ENCODE data around the gene CNTFR. TPM values are rescaled to one million over a fixed set of nuclear protein-coding genes. Genes with fewer than 3 reads are reported as not detected.

Gene CNTFR
- total RNA-seq, 1 donor from 2014 or later: 8.6 TPM

GRCh38 chr9:34552986-34553385 lies 36.5 kb downstream of the CNTFR start:
- Mint-ChIP-seq H3K4me1 (peaks cover 25% of the 10 kb centered on the region), H3K36me3 (peaks cover 18% of the 10 kb centered on the region), H3K9me3 (no peaks in the 10 kb centered on the region), H3K4me3 (no peak overlapping the region), H3K27ac (no peak overlapping the region), H3K27me3 (ENCODE audit: insufficient read depth, low read depth) (peaks cover 6% of the 10 kb centered on the region)
- TF ChIP-seq EZH2phosphoT487 (IDR thresholded peaks at IDR 0.05): no peak
- no peaks in the 10 kb centered on the region for H3K9me3 ChIP-seq (ENCODE audit: low read depth)
- H3K4me2 ChIP-seq: no peak overlapping the region
- H3K27ac ChIP-seq: no peak overlapping the region
- no peaks in the 10 kb centered on the region for H3K79me2 ChIP-seq (ENCODE audit: low read depth)
- no peaks in the 10 kb centered on the region for H4K20me1 ChIP-seq (ENCODE audit: low read depth)
- no peaks in the 10 kb centered on the region for H3K27me3 ChIP-seq
- H3F3A ChIP-seq (ENCODE audit: low read depth): no peaks in the 10 kb centered on the region
- no peak for DNase-seq (ENCODE audit: low spot score)
- H3K9ac ChIP-seq: no peak overlapping the region
- peaks cover 5% of the 10 kb centered on the region for H3K4me1 ChIP-seq
- no peak overlapping the region for H2AFZ ChIP-seq (replicated peaks)
- H3K4me3 ChIP-seq: no peak overlapping the region
- H3K36me3 ChIP-seq: no peaks in the 10 kb centered on the region

DNA sequence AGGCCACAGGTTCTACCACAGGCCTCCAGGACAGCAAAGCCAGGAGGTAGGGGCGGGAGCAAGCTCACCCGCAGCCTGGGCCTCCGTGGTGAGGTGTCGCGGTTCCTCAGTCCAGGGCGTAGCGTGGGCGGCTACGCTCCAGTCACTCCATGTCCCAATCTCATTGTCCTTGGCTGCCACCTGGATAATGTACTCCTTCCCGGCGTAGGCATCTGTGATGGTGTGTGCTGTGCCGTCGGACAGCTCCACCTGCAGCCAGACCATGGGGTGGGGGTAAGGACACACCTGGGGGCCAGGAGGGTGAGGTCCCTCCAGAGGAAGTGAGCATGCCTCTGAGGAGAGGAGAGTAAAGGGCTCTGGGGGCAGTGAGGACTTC lies 36.9 kb downstream of the CNTFR start:
- DNase-seq (ENCODE audit: low spot score): no peak
- H3K36me3 Mint-ChIP-seq: peaks cover 18% of the 10 kb centered on the region
- Histone ChIP-seq H3K79me2 (ENCODE audit: low read depth) (no peaks in the 10 kb centered on the region), H3K4me1 (peaks cover 5% of the 10 kb centered on the region), H3K9ac (no peak overlapping the region), H3F3A (ENCODE audit: low read depth) (no peaks in the 10 kb centered on the region), H3K36me3 (no peaks in the 10 kb centered on the region), H3K4me2 (no peak overlapping the region), H3K9me3 (ENCODE audit: low read depth) (no peaks in the 10 kb centered on the region), H2AFZ (replicated peaks) (no peak overlapping the region), H4K20me1 (ENCODE audit: low read depth) (no peaks in the 10 kb centered on the region), H3K27ac (no peak overlapping the region), H3K27me3 (no peaks in the 10 kb centered on the region), H3K4me3 (no peak overlapping the region)
- no peaks in the 10 kb centered on the region for H3K9me3 Mint-ChIP-seq
- H3K4me3 Mint-ChIP-seq: no peak overlapping the region
- no peak overlapping the region for H3K27ac Mint-ChIP-seq
- TF ChIP-seq EZH2phosphoT487 (IDR thresholded peaks at IDR 0.05): no peak
- TF ChIP-seq EZH2 (IDR thresholded peaks at IDR 0.05): no peak
- TF ChIP-seq, protein P1, sequence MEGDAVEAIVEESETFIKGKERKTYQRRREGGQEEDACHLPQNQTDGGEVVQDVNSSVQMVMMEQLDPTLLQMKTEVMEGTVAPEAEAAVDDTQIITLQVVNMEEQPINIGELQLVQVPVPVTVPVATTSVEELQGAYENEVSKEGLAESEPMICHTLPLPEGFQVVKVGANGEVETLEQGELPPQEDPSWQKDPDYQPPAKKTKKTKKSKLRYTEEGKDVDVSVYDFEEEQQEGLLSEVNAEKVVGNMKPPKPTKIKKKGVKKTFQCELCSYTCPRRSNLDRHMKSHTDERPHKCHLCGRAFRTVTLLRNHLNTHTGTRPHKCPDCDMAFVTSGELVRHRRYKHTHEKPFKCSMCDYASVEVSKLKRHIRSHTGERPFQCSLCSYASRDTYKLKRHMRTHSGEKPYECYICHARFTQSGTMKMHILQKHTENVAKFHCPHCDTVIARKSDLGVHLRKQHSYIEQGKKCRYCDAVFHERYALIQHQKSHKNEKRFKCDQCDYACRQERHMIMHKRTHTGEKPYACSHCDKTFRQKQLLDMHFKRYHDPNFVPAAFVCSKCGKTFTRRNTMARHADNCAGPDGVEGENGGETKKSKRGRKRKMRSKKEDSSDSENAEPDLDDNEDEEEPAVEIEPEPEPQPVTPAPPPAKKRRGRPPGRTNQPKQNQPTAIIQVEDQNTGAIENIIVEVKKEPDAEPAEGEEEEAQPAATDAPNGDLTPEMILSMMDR (IDR thresholded peaks at IDR 0.05): no peak
- H3K27me3 Mint-ChIP-seq (ENCODE audit: insufficient read depth, low read depth): peaks cover 7% of the 10 kb centered on the region
- peaks cover 26% of the 10 kb centered on the region for H3K4me1 Mint-ChIP-seq

- Histone ChIP-seq H3K27me3 (no peaks in the 10 kb centered on the region), H3K4me1 (peaks cover 5% of the 10 kb centered on the region), H4K20me1 (ENCODE audit: low read depth) (no peaks in the 10 kb centered on the region), H3K79me2 (ENCODE audit: low read depth) (no peaks in the 10 kb centered on the region), H3K36me3 (no peaks in the 10 kb centered on the region), H3F3A (ENCODE audit: low read depth) (no peaks in the 10 kb centered on the region), H3K4me3 (no peak overlapping the region), H3K9ac (no peak overlapping the region), H3K27ac (no peak overlapping the region), H2AFZ (replicated peaks) (no peak overlapping the region), H3K4me2 (no peak overlapping the region), H3K9me3 (ENCODE audit: low read depth) (no peaks in the 10 kb centered on the region)
- Mint-ChIP-seq H3K36me3 (peaks cover 18% of the 10 kb centered on the region), H3K4me1 (peaks cover 29% of the 10 kb centered on the region), H3K9me3 (no peaks in the 10 kb centered on the region), H3K4me3 (no peak overlapping the region), H3K27me3 (ENCODE audit: insufficient read depth, low read depth) (peaks cover 8% of the 10 kb centered on the region), H3K27ac (no peak overlapping the region)
- TF ChIP-seq EZH2phosphoT487 (IDR thresholded peaks at IDR 0.05) (no peak), EZH2 (IDR thresholded peaks at IDR 0.05) (no peak)
- TF ChIP-seq, protein P1 (IDR thresholded peaks at IDR 0.05): no peak
- DNase-seq (ENCODE audit: low spot score): no peak
Observed at GRCh38 chr9:34551751-34552605, 37.5 kb downstream of the CNTFR start.

- no peaks in the 10 kb centered on the region for H3K9me3 Mint-ChIP-seq
- no peak overlapping the region for H3K4me3 Mint-ChIP-seq
- H2AFZ ChIP-seq (replicated peaks): no peak overlapping the region
- H3K27me3 Mint-ChIP-seq (ENCODE audit: insufficient read depth, low read depth): peaks cover 10% of the 10 kb centered on the region
- TF ChIP-seq EZH2 (IDR thresholded peaks at IDR 0.05) (no peak), EZH2phosphoT487 (IDR thresholded peaks at IDR 0.05) (no peak)
- TF ChIP-seq, protein P1 (IDR thresholded peaks at IDR 0.05): no peak
- H3K9ac ChIP-seq: no peak overlapping the region
- peaks cover 10% of the 10 kb centered on the region for H3K36me3 Mint-ChIP-seq
- no peaks in the 10 kb centered on the region for H3K27me3 ChIP-seq
- no peaks in the 10 kb centered on the region for H3K36me3 ChIP-seq
- H3K4me1 Mint-ChIP-seq: peaks cover 22% of the 10 kb centered on the region
- H3K27ac Mint-ChIP-seq: no peak overlapping the region
- no peak overlapping the region for H3K4me3 ChIP-seq
- no peaks in the 10 kb centered on the region for H3K9me3 ChIP-seq (ENCODE audit: low read depth)
- no peak for DNase-seq (ENCODE audit: low spot score)
- peaks cover 5% of the 10 kb centered on the region for H3K4me1 ChIP-seq
- H3F3A ChIP-seq (ENCODE audit: low read depth): no peaks in the 10 kb centered on the region
- no peak overlapping the region for H3K4me2 ChIP-seq
- H4K20me1 ChIP-seq (ENCODE audit: low read depth): no peaks in the 10 kb centered on the region
- no peaks in the 10 kb centered on the region for H3K79me2 ChIP-seq (ENCODE audit: low read depth)
- no peak overlapping the region for H3K27ac ChIP-seq
Observed at GRCh38 chr9:34550681-34551270, 38.7 kb downstream of the CNTFR start.

All from neural progenitor cell (in vitro differentiated cells).